HG02571 (cell line): ENCODE data around the gene PAXX.
"Not testable (repeated sequence)": the region's sequence is repeated elsewhere in the genome, so short reads cannot be mapped to it uniquely, and the experiment has no call there.

ENCODE experiments used
- ATAC-seq: cut with Tn5 transposase; IDR thresholded peaks from one replicate; pipeline ENCODE4 v1.9.1; 2021; ENCODE audit warnings: mild to moderate bottlenecking, moderate library complexity; ENCODE audit not compliant: unreplicated experiment

Gene PAXX

GRCh38 chr9:136997830-136998234, 5.6 kb downstream of the PAXX start:
- no peak for ATAC-seq

DNA sequence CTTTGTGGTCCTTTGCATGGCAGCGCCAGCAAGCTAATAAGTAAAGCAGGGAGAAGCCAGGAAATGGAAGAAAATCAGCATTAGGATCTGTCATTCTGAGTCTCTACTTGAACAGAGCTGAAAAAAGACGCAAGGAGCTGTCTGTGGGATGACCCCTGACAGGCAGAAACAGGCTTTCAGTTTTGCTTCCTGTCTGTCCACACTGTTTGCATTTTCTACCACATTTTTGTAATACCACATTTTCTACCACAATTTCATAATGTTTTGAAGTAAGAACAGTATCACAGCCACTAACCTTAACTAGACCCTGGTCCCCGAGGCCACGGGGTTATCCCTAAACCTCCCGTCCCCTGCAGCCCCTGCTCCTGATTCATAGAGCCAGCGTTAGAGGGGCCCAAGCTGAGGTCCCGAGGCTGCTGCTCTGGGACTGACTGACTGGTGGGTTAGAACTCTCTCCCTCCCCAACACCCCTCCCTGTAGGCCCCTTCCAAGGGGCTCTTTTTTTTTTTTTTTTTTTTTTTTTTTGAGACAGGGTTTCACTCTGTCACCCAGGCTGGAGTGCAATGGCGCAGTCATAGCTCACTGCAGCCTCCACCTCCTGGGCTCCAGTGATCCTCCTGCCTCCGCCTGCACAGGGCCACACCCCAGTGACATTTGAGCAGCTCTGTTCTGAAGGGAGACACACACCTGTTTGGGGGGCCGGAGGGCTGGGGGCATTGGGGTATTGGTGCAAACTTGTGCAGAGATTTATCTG, 8.1 kb downstream of the PAXX start:
- peak; percentile 59 for ATAC-seq

DNA sequence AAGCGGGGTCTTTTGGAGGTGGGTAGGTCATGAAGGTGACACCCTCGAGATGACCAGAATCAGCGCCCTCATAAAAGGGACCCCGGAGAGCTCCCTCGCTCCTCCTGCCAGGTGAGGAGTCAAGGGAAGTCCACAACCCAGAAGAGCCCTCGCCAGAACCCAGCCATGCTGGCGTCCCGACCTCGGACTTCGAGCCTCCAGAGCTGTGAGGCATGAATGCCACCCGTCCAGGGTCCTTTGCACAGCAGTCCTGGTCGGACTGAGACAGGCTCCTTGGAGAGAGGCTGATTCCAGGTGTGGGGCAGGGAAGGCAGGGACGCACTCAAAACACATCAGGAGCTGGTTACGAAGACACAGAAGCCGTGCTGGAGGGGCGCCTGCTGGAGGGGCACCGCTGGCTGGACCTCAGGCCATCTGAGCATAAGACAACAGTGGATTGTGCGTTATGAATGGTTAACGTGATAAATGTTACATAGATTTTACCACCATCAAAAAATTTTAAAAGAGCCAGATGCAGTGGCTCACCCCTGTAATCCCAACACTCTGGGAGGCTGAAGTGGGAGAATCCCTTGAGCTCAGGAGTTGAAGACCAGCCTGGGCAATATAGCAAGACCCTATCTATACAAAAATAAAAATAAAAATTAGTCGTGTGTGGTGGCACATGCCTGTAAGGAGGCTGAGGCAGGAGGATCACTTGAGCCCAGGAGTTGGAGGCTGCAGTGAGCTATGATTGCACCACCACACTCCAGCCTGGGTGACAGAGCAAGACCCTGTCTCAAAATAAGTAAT, 9.8 kb downstream of the PAXX start:
- no peak for ATAC-seq

DNA sequence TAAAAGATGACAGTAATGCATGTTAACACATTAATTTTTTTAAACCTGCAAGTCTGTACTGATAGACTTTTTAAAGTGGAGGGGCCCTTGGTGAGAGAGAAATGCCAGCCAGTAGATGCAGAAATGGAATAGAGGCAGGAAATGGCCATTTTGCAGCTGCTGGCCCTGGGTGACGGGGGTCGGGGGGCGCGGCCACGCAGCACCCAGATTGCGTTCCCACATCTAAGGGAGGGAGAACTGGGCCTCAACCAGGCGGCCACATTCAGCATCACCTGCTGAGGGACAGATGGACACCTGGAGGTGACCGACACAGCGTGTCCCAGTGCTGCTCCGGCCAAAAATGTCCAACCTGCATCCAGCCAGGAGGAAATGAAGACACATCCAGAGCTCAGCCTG, 10.4 kb downstream of the PAXX start:
- no peak for ATAC-seq

DNA sequence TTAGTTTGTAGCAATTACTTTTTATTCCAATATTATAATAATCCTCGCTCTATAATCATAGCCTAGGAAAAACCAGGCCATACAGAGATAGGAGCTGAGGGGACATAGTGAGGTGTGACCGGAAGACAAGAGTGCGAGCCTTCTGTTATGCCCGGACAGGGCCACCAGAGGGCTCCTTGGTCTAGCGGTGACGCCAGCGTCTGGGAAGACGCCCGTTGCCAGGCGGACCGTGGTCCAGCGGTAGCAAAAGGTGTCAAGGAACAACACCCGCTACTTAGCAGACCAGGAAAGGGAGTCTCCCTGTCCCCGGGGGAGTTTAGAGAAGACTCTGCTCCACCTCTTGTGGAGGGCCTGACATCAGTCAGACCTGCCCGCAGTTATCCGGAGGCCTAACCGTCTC, 12.1 kb downstream of the PAXX start:
- not testable (repeated sequence) for ATAC-seq

- no peak for ATAC-seq
These were observed 14.1 kb downstream of the PAXX start for GRCh38 chr9:137006116-137007003.

GRCh38 chr9:137007108-137007815, 15.0 kb downstream of the PAXX start:
- ATAC-seq, result no peak

GRCh38 chr9:137007816-137008270, 15.6 kb downstream of the PAXX start:
- ATAC-seq, result no peak

DNA sequence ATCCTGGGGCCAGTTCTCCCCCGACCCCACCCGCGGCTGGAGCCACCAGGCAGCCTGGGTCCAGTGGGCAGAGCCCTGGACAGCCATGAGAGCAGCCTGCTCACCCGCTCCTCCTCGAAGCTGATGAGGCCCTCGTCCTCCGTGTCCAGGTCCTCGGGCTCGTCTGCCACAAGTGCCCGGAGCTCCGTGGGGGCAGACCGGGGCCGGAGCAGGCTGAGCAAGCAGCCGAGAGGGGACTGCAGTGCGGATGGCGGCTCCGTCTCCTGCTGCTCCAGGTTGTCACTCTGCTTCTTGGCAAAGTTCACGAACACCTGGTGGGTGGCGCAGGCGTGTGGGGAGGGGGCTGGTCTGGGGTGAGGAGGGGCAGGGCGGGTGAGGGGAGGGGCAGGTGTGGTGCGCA, 16.1 kb downstream of the PAXX start:
- ATAC-seq, result no peak

DNA sequence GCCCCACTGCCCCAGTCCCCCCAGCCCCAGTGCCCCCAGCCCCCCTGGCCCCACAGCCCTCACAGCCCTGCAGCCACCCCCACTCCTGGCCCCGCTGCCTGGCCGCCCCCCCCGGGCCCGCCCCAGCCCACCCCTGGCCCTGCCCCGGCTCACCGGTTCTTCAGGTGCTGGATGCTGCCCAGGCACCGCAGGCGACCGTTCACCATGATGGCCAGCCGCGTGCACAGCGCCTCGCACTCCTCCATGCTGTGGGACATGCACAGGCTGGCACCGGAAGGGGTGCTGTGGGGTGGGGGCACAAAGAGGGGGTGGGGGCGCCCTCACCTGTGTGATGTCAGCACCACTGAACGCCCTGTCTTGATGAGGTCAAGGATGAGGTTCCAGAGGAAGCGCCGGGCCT, 17.0 kb downstream of the PAXX start:
- no peak for ATAC-seq

- ATAC-seq, result no peak
These were observed 17.9 kb downstream of the PAXX start for GRCh38 chr9:137009938-137010732.

- ATAC-seq, result no peak
These were observed 18.9 kb downstream of the PAXX start for GRCh38 chr9:137011156-137011555.

DNA sequence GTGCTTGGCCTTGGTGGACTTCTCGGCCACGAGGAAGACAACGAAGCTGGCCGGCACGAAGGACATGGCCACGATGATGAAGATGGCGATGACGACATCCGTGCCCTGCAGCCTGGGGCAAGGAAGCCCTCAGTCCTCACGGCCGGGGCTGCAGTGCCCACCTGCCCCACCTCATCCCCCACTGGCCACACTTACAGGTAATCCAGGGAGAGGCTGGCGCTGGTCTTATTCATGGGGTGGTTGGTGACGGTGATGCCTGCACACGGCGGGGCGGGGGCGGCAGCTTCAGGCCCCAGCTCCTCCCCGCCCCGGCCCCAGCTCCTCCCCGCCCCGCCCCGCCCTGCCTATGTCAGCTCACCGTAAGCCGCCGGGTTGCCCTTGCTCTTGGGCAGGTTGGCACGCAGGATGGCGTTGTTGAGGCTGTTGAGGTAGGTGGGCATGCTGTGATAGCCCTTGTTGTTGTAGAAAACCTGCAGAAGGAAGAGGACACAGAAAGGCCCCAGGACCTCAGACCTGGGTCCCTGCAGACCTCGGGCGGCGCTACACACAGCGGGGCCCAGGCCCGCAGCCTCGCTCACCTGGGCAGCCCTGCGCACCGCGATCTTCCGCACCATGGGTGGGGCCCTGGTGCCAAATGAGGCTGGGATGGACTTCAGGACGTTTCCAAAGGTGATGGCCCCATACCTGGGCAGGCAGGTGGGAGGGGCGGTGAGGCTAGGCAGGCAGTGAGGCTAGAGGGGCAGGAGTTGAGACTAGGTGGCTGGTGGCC, 19.9 kb downstream of the PAXX start:
- no peak for ATAC-seq

DNA sequence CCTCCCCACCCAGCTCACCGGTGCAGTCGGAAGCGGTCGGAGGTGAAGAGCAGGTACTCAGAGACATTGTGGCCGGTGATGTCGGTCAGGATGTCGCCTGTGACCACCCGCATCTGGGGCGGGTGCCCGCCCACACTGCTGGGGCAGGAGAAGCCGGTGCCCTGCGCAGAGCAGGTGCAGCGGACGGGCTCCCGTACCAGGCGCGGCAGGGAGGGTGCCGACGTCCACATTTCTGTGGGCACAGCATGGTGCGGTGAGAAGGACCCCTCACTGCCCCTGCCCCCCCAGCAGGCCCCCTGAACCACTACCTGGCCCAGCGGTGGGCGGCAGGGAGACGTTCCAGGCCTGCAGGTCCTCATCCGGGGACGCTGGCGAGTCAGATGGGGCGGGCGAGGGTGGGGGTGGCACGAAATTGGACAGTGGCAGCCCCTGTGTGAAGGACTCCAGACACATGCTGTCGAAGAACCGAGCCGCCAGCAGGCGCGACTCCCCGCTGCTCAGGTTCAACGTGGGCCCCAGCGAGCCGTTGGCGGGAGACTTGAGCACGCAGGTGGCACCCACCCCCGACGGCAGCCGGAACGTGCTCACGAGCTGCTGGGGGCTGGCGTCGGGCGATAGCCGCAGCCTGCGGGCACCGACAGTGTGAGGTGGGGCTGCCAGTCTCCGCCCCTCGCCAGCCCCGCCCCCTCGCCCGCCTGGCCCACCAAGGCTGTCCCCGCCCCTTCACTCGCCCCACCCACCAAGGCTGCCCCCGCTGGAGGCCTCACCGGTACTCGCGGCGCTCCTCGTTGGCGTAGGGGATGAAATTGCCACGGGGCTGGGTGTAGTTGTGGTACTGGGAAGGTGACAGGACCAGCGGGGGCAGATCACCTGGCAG, 20.7 kb downstream of the PAXX start:
- no peak for ATAC-seq

GRCh38 chr9:137013571-137013940, 21.3 kb downstream of the PAXX start:
- no peak for ATAC-seq

GRCh38 chr9:137014166-137014565, 21.9 kb downstream of the PAXX start:
- ATAC-seq, result no peak

DNA sequence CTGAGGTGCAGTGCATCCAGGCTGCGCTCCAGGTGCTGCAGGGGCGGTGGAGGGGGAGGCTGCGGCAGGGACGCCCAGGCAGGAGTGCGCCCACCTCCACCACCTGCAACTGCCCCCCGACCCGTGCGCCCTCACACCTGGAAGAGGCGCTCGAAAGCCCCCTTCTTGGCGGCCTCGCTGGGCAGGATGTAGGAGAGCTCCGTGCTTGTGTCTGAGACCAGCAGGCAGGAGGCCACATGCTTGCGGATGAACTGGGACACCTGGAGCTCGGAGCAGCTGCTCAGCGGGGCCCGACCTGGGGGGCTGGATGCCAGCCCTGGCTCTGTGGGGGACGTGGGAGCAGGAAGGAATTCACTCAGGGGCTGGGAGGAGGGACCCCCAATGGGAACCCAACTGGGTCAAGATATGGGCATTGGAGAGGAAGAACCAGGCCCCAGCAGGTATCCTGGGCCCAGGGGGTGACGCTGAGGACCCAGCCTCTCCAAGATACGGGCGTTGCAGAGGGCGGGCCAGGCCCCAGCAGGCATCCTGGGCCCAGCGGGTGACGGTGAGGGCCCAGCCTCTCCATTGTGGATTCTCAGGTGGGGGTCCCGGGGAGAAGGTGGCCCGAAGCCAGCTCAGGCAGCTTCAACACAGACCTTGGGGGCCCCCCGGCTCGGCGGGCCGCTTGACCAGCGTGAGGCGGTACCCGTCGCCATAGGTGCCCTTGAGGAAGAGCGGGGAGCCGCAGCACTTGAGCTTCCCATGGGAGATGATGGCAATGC, 22.7 kb downstream of the PAXX start:
- no peak for ATAC-seq
